Retina (tissue), 1 donor: ENCODE measurements around the gene KIF9.
"Not testable (repeated sequence)": the region's sequence is repeated elsewhere in the genome, so short reads cannot be mapped to it uniquely, and the experiment has no call there.

ENCODE experiments used
- DNase-seq: peaks from one replicate; pipeline ENCODE4 v3.0.0-alpha.2; 2016

KIF9 gene

DNA sequence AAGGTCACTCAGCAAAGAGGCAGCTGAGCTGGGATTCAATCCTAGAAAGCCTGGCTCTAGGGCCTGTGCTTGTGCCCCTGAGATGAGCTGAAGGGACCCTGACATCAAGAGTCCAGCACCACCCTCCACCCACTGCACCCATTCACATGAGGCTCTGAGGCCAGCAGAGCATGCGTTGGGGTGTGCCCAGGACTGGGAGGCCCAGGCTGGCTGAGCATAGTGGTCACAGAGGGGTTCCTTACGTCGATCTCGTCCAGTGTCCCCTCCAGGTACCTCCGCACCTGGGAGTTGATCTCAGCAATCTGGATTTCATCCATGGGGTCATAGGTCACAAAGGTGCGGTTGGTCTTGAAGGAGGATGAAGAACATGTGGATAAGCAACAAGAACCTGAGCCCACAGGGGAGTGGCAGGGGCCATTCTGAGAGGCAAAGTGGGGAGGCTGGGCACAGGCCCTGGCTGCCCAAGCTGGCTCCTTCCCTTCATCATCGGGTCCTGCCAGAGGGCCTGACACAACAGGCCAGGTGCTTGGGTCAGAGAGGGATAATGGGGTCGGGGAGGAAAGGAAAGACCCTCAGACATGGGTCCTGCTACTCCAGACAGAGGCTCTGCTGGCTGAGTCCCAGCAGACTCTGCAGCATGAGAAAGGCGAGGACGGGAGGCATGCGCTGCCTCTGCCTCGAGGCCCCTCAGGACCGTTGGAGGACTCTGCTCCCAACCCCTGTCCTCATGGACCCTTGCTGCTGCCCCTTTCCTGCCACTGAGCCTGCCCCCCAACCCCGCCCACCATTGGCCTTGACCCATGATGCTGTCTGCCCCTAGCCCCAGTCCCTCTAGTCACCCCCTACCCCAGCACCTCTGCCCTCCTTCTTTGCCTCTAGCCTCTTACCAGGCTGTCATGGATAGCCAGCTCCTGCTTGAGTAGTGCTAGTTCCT is 35.2 kb downstream of the KIF9 start:
- no peak for DNase-seq

DNA sequence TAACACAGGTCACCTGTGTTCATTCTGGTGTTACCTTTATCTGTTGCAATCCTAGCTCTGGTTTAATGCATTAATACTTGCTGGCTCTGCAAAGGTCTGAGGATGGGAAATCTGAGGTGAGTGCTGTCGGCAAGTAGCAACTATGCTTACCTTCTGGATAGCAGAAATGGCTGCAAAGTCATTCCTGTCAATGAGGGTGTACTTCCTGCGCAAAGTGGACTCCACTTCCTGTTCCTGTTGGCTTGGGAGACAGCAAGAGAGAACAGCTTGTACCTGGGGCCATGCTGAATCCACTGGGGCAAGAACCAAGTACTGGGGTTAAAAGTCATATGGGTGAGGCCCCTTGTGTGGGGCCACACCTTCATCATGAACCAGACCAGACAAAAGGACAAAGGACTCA is 37.3 kb downstream of the KIF9 start:
- DNase-seq, result no peak

DNA sequence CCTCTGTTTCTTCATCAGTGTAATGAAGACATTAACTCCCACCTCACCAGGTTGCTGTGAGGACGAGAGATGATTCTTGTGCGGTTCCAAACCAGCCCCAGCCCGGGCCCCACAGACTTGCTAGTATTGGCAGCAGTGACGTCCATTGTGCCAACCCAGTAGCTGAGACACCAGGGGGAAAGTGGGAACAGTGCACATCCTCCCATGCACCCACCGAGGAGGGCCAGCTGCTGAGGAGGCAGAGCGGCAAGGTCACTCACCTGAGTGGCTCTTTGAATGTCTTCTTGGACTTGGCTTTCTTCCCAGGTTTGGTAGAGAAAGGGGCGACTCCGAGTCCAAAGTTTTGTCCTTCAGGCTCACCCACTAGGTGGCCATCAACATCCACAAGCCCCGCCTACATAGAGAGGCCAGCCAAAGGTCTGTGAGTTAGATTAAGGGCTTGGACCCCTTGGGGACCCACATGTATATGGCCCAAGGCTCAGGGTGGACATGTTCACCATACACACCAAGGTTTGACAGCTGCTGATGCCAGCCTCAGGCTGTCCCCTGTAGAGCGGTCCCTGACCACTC is 38.0 kb downstream of the KIF9 start:
- DNase-seq, result no peak

DNA sequence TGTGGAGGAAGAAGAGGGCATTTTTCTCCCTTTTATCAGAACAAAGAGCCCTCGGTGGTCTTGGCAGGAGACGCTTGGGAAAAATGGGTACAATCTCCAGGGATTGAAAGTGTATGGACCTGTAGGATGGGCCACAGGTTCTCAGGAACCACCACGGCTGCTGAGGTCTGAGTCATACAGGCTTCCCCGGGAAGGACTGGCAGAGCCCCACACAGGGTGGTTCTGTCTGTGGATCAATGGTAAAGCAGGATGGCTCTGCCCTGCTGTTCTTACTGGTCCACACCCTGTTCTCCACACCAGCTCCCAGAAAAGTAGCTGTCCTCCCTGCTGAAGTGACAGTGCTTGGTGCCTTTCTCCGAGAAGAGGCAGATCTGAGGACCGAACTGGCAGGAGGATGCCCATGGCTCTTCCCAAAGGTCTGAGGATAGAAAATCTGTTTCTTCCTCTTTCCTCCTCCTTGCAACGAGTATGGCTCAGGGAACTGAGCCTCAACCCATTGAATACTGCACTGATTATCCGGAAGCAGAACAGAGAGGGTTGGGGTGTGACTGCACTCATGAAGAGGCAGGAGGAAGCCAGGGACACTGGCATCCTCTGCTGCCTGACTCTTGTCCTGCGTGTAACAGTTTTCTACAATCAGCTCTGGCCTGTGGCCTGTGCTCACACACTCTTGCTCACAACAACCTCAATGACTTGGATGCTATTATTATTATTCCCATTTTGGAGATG is 39.0 kb downstream of the KIF9 start:
- DNase-seq, result no peak

DNA sequence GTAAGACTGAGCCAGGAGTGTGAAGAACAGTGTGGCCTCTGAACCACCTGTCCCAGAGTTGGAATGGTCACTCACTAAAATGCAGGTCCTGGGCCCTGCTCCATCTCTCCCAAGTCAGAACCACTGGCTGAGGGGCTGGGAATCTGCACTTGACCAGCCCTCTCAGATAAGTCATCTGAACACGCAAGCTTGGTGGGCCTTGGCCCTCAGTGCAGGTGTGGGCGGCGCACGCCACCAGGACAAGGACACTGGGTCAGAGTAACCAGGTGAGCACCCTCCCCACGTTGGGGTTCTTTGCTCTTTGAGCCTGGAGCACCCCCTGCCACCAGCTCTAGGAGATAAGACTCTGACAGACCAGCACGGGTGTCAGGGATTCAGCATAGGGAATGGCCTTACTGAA is 42.7 kb downstream of the KIF9 start:
- no peak for DNase-seq

DNA sequence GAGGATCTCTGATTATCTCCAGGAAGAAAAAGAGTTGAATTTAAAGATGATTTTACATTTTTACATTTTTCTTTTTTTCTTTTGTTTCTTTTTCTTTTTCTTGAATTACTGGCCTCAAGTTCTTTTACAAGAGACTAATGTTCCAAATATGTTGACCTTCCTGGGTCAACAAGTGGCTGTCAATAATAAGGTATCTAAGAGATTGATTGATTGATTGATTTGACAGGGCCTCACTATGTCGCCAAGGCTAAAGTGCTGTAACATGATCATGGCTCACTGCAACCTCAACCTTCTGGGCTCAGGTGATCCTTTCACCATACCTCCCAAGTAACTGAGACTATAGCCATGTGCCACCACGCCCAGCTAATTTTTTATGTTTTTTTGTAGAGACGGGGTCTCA is 44.6 kb downstream of the KIF9 start:
- no peak for DNase-seq

DNA sequence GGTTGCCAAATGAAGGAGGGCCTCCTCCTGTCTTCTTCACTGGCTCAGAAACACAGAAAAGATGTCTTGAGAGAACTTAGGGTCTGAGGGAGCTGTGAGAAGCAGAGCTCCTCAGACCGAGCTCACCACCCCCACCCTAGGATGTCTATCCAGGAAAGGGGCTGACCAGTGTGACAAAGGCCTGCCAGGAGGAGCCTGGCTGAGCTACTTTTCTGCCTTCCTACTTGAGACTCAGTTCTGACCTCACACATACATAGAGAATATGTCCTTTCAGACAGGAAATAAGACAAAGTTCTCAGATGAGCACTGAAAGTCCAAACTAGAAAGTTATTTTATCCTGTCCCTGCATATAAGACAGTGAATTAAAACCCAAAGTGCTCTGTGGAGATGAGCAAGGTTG is 54.5 kb downstream of the KIF9 start:
- no peak for DNase-seq

DNA sequence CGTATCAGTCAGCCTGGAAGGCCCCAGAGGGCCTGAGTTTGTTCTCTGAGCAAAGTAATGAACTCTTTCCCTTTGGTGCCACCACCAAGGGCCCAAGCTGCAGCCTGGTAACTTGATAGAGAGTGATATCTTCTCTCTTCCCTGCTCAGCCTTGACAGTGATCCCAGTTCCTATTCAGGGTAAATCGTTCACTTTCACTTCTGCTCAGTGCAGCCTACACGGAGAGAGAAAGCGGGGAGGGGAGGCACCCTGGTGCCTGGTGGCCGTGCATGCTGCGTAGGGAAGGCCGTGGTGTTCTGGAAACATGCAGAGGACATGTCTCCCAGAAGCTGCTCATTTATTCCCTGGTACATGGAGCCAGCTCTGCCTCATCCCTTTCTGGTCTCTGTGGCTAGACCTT is 54.9 kb downstream of the KIF9 start:
- no peak for DNase-seq

DNA sequence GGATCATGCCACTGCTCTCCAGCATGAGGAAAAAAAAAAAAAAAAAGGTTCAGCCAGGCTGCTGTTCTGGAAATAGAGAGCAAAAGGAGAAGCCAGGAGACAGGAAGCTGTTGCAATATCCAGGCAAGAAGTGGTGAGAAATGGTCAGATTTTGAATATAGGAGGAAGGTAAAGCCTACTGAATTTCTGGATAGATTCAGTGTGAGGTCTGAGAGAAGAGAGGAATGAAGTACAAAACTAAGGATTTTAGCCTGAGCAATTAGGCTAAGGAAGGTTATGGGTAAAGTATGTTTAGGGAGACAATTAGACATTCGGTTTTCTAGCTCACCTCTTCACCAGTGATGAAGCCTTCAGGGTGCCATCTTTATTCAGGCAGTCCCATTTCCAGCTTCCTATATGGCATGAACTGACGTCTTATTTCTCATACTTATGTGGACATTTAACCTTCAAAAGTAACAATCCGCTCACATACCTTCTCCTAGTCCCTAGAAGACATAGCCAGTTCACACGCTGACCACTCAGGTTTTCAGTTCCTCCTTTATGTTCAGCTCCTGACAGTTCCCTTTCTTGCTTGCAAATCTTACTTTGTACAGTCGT is 57.2 kb downstream of the KIF9 start:
- DNase-seq, result no peak

DNA sequence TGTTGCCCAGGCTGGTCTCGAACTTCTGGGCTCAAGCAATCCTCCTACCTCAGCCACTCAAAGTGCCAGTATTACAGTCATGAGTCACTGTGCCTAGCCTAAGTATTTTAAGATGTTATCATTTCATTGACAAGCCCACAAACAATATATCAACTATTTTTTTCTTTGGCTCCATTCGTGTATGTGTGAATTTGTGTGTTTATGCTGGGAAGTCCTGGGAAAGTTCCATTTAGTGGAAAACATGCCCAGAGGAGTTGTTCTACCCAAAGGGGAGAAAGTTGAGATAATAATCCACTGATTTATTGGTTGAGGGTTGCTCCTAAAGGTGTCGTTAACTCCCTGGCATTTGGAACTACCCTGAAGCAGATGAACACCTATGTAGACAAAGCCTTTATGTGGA is 58.8 kb downstream of the KIF9 start:
- no peak for DNase-seq

DNA sequence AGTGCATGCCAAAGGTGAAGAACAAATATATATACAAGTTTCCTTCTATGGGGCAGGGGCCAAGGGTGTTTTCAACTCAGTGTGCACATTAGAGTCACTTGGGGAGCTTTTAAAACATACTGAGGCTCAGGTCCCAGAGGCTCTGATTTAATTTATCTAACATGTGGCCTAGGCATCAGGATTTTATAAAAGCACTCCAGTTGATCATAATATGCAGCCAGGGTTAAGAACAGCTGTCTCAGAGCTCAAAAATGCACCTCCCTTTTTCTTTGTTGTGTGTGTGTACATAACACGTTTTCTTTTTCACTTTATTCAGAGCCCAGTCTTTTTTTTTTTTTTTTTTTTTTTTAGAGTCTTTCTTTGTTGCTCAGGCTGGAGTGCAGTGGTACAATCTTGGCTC is 60.8 kb downstream of the KIF9 start:
- no peak for DNase-seq

DNA sequence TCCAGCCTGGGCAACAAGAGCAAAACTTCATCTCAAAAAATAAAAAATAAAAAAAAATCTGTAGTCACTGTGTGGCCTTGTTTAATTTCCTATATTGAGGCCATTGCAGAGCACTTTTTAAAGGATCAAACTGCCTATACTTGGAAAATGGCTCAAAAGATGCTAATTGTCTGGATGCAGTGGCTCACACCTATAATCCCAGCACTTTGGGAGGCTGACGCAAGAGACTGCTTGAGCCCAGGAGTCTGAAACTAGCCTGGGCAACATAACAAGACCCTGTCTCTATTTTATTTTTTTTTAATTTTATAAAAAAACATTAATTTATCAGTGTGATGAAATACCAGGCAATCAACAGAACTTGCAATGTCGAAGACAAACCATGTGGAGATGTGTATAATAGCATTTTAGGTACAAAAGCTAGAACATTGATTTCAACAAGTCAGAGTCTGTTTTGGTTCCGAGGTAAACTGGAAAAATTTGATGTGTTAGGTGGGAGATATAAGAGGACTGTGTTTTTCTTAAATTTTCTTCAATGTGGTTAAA is 71.7 kb downstream of the KIF9 start:
- DNase-seq, result no peak

DNA sequence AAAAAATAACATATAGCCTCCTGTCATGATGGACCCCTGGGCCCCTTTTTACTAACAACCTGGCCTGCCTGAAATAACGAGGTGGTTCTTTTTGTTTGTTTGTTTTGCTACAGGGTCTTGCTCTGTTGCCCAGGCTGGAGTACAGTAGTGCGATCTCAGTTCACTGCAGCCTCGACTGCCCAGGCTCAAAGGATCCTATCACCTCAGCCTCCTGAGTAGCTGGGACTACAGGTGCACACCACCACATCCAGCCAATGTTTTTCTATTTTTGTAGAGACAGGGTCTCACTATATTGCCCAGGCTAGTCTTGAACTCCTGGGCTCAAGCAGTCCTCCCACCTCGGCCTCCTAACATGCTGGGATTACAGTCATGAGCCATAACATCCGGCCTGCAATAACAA is 76.6 kb downstream of the KIF9 start:
- DNase-seq, result not testable (repeated sequence)

DNA sequence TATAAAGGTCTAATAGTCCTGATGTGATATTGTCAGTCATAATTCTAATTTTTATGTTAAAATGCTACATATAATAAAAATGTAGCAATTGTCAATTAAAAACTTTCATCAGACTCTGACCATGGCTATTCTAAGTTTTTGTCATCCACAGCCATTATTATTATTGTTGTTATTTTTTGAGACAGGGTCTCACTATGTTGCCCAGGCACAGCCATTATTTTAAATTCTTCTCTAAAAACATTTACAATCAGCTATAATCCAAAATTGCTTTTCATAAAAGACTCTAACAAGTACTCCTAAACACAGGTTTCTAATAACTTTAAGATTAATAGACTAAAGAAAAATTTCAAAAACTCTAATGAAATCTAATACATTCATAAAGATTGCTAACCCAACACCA is 77.7 kb downstream of the KIF9 start:
- DNase-seq, result no peak

DNA sequence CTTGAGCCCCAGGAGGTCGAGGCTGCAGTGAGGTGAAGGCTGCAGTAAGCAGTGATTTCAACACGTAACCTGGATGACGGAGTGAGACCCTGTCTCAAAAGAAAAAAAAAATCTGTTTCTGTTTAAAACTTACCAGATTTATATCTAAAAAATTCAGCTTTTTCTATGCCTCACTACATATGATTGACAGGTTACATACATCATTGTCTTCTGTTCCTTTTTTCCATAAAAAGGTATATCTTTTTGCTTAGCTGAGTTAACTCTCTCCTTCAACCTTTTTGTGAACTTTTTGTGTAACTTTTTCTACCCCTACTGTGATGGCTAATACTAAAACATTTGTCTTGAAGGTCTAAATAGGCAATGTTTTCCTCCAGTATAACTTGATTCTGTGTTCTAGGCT is 80.1 kb downstream of the KIF9 start:
- DNase-seq, result no peak

DNA sequence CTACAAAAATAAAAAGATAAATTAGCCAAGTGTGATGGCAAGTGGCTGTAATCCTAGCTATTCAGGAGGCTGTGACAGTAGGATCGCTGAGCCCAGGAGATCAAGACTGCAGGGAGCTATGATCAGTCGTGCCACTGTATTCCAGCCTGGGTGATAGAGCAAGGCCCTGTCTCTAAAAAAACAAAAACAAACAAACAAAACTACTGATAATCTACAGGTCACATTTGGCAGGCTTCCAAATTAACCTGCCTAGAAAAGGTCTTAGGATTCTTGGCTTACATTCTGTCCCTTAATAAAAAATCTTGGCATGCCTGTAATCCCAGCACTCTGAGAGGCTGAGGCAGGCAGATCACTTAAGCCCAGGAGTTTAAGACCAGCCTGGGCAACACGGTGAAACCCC is 85.3 kb downstream of the KIF9 start:
- DNase-seq, result no peak

DNA sequence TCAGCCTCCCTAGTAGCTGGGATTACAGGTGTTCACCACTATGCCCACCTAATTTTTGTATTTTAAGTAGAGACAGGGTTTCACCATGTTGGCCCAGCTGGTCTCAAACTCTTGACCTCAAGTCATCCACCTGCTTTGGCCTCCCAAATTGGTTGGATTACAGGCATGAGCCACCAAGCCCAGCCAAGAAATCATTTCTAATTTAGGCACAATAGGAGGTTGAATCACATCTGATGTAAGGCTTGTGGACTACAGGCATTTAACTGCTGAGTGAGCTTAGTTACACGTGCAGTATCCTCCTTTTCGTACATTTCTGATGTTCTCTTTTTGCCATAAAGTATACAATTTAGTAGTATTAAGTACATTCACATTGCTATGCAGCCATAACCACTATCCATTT is 87.6 kb downstream of the KIF9 start:
- no peak for DNase-seq

DNA sequence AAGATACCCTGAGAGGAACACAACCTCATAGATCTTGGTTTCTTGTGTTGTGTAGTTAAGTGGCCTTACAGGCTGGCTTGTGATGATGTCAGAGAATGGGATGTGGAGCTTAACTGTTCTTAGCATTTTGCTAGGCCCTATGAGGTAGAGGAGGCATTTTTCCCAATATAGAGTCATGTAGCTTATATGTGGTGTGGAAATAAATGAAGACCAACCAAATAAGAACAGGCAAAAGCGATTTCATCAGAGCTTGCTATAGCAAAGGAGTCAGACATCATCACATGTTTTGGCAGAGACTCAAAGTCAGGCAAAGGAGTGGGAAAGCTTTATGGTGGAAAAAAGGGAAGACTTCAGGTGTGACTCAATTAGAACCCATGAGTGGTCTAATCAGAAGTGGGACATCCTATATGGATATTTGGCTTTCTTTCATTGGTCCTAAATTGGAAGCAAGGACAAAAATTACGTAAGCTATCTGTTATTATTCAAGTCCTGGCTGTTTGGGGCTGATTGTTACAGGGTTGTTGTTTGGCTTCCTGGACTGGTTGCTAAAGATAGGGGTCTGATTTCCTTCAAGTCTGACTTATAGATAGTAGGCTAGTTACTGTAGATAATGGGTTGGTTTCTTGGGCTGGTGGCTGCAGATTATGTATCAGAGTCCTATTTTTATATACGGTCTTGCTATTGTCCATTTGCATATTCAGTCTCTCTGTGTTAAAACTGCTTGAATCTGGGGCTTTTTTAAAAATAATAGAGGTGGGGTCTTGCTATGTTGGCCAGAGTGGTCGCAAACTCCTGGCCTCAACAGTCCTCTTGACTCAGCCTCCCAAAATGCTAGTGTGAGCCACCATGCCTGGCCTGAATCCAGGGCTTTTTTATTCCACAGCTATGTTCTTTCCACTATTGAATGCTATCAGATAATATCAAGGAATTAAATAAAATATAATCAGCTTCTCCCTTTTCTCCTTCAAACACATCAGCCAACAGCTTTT is 88.4 kb downstream of the KIF9 start:
- DNase-seq, result no peak

DNA sequence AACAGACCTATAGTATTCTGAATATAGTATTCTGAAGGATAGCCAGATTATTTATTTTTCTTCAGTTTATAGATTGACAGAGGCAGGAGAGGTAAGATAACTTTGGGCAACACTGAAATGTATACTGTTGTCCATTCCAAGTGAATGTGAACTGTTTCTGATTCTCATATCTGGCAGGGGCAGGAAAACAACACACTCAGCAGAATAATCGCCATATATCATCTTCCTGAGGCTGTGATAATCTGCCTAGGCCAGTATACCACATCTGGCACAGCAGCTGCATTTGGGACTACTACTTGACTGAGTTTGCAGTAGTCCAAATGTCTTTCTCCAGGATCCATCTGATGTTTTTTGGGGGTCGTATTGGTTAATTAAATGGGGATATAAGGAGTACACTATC is 96.3 kb downstream of the KIF9 start:
- no peak for DNase-seq

DNA sequence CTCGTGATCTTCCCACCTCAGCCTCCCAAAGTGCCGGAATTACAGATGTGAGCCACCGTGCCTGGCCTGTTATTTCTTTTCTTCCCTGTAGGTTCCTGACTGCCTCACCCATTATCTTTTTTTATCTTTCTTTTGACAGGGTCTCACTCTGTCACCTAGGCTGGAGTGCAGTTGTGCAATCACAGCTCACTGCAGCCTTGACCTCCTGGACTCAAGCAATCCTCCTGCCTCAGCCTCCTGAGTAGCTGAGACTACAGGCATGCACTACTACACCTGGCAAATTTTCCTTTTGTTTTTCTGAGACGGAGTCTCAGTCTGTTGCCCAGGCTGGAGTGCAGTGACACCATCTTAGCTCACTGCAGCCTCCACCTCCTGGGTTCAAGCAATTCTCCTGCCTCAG is 100.9 kb downstream of the KIF9 start:
- DNase-seq, result not testable (repeated sequence)

DNA sequence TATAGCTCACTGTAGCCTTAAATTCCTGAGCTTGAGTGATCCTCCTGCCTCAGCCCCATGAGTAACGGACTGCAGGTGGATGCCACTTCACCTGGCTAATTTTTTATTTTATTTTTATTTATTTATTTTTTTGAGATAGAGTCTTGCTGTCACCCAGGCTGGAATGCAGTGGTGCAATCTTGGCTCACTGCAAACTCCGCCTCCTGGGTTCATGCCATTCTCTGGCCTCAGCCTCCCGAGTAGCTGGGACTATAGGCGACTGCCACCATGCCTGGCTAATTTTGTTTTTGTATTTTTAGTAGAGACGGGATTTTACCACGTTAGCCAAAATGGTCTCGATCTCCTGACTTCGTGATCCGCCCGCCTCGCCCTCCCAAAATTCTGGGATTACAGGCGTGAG is 102.6 kb downstream of the KIF9 start:
- DNase-seq, result not testable (repeated sequence)
